ENCODE results near the gene FLOT2.
A peak's percentile ranks its signal among the peaks of the same experiment; 100 is the strongest.

- peak; percentile 68 to 91 (median 78) for TF ChIP-seq CTCF (IDR thresholded peaks at IDR 0.05)
- TF ChIP-seq POLR2A (IDR thresholded peaks at IDR 0.05) = no peak
- TF ChIP-seq POLR2AphosphoS5 (IDR thresholded peaks at IDR 0.05; ENCODE audit: insufficient read depth in 1 of 2, low read depth in 1 of 2) = no peak
These were observed 5.4 kb upstream of the FLOT2 start, which contains the start of gene DHRS13 for GRCh38 chr17:28902819-28903545.
